ENCODE results near the gene KDM8.
A peak's percentile ranks its signal among the peaks of the same experiment; 100 is the strongest.

Gene KDM8

DNA sequence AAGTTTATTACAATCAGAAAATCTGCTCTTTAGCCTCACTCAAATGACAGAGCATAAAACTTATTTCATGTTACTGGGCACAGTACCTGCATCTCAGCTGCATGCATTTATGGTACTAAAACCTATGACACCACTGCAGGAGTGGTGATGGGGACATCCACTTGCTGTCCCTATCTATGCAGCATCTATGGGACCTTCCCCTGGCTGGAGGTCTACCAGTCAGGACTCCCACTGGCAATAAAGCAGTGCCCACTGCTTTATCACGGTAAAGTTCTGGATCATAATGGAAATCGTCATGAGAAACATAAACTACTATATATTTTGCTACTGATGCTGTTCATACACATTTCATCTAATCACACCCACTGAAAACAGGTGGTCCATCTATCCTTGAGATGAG is 39.1 kb downstream of the KDM8 start:
- peak overlapping the region; percentile 29 for H3K4me3 ChIP-seq (ENCODE audit: low read length)
- H2AFZ ChIP-seq (ENCODE audit: low read length), result no peak overlapping the region
- H3K9ac ChIP-seq (ENCODE audit: low read length), result peak overlapping the region; percentile 33; the same call in 1 of the 2 replicates
- H3K36me3 ChIP-seq (replicated peaks; ENCODE audit: insufficient read depth, low read length), result no peaks in the 10 kb centered on the region
- H3K4me2 ChIP-seq (ENCODE audit: low read depth, low read length), result peak overlapping the region; percentile 72
- H3K9me3 ChIP-seq (replicated peaks; ENCODE audit: insufficient read depth, low read length), result no peaks in the 10 kb centered on the region
- H4K20me1 ChIP-seq (ENCODE audit: insufficient read depth, low read length), result no peaks in the 10 kb centered on the region
- H3K27me3 ChIP-seq (replicated peaks; ENCODE audit: insufficient read depth, low read length), result no peaks in the 10 kb centered on the region
- no peaks in the 10 kb centered on the region for H3K79me2 ChIP-seq (ENCODE audit: low read length)
- peak overlapping the region; percentile 66 for H3K27ac ChIP-seq (ENCODE audit: low read length)
- TF ChIP-seq EZH2phosphoT487 (IDR thresholded peaks at IDR 0.05; ENCODE audit: low read length), result no peak
- TF ChIP-seq, protein P1, sequence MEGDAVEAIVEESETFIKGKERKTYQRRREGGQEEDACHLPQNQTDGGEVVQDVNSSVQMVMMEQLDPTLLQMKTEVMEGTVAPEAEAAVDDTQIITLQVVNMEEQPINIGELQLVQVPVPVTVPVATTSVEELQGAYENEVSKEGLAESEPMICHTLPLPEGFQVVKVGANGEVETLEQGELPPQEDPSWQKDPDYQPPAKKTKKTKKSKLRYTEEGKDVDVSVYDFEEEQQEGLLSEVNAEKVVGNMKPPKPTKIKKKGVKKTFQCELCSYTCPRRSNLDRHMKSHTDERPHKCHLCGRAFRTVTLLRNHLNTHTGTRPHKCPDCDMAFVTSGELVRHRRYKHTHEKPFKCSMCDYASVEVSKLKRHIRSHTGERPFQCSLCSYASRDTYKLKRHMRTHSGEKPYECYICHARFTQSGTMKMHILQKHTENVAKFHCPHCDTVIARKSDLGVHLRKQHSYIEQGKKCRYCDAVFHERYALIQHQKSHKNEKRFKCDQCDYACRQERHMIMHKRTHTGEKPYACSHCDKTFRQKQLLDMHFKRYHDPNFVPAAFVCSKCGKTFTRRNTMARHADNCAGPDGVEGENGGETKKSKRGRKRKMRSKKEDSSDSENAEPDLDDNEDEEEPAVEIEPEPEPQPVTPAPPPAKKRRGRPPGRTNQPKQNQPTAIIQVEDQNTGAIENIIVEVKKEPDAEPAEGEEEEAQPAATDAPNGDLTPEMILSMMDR (IDR thresholded peaks at IDR 0.05; ENCODE audit: low read length), result no peak
- TF ChIP-seq EZH2 (optimal IDR thresholded peaks at IDR 0.05; ENCODE audit: low read depth, low read length), result no peak
- H3F3A ChIP-seq (ENCODE audit: insufficient read depth, low read length), result peaks cover 12% of the 10 kb centered on the region; the same call in 1 of the 2 replicates
- DNase-seq, result no peak
- no peaks in the 10 kb centered on the region for H3K9me2 ChIP-seq (replicated peaks; ENCODE audit: insufficient read depth, low read length)
- peaks cover 5% of the 10 kb centered on the region; the same call in 1 of the 2 replicates for H3K4me1 ChIP-seq (ENCODE audit: low read length)

DNA sequence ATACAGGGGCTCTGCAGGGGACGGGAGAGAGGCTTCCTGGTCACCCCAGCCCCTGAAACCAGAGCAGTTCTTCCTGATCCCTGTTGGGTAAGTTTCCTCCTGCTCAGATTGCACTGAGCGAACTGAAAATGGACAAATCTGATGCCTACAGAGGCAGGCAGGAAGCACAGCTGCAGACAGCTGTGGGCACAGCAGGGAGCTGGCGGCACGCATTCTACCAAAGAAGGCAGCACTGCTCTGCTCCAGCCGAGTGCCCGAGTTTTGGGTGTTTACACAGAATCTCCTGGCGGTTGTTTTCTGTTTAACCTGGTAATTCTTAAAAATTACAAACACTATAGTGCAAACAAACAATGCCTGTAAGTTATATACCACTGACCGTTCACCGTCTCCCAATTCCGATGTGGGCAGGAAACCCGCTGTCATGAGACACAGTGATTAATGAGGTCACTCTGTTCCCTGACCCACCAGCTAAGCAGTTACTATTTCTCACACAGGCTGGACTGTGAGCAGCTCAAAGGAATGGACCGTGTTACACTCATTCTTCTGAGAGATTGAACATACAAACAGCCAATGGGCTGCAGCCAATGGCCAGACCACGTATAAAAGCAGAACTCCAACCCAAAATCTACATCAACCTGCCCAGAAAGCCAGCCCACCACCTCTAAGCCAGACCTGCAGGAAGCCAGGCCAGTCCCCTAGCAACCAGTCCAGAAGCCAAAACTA is 39.7 kb downstream of the KDM8 start:
- Histone ChIP-seq H3K9me2 (replicated peaks; ENCODE audit: insufficient read depth, low read length) (no peaks in the 10 kb centered on the region), H3K4me3 (ENCODE audit: low read length) (peak overlapping the region; percentile 29), H2AFZ (ENCODE audit: low read length) (peak overlapping the region; percentile 12; the same call in 1 of the 2 replicates), H3K27me3 (replicated peaks; ENCODE audit: insufficient read depth, low read length) (no peaks in the 10 kb centered on the region), H3K4me1 (ENCODE audit: low read length) (peaks cover 5% of the 10 kb centered on the region; the same call in 1 of the 2 replicates), H3K9ac (ENCODE audit: low read length) (peak overlapping the region; percentile 33; the same call in 1 of the 2 replicates), H3F3A (ENCODE audit: insufficient read depth, low read length) (peaks cover 12% of the 10 kb centered on the region; the same call in 1 of the 2 replicates), H3K4me2 (ENCODE audit: low read depth, low read length) (peak overlapping the region; percentile 72), H3K36me3 (replicated peaks; ENCODE audit: insufficient read depth, low read length) (no peaks in the 10 kb centered on the region), H3K79me2 (ENCODE audit: low read length) (no peaks in the 10 kb centered on the region), H3K27ac (ENCODE audit: low read length) (peak overlapping the region; percentile 66), H4K20me1 (ENCODE audit: insufficient read depth, low read length) (no peaks in the 10 kb centered on the region), H3K9me3 (replicated peaks; ENCODE audit: insufficient read depth, low read length) (no peaks in the 10 kb centered on the region)
- peak; percentile 59 for DNase-seq
- TF ChIP-seq EZH2phosphoT487 (IDR thresholded peaks at IDR 0.05; ENCODE audit: low read length), result no peak
- TF ChIP-seq EZH2 (optimal IDR thresholded peaks at IDR 0.05; ENCODE audit: low read depth, low read length), result no peak
- TF ChIP-seq, protein P1 (IDR thresholded peaks at IDR 0.05; ENCODE audit: low read length), result no peak

DNA sequence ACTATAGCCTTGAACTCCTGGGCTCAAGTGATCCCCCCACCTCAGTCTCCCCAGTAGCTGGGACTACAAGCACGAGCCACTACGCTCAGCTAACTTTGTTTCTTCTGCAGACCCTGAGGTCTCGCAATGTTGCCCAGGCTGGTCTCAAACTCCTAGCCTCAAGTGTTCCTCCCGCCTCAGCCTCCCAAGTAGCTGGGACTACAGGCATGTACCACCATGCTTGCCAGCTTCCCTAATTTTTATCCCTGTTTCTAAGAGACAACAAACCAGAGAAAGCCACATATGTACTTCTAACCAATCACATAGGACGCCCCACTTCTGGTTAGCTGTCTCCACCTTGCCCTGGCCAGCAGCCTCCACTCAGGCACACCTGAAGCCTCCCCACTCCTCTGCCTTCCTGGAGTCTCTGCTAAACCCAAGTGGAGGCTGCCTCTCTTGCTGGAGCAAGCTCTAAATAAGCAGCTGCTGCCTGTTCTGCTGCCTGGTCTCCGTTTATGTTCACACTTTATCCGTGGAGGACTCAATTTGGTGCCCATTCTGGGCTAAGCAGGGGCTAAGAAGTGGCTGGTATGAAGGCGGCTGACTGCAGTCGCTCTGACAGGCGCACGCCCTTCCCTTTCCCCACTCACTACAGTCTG is 40.5 kb downstream of the KDM8 start:
- TF ChIP-seq EZH2 (optimal IDR thresholded peaks at IDR 0.05; ENCODE audit: low read depth, low read length), result no peak
- TF ChIP-seq, protein P1 (IDR thresholded peaks at IDR 0.05; ENCODE audit: low read length), result no peak
- no peak for TF ChIP-seq EZH2phosphoT487 (IDR thresholded peaks at IDR 0.05; ENCODE audit: low read length)
- Histone ChIP-seq H3K4me2 (ENCODE audit: low read depth, low read length) (peak overlapping the region; percentile 72; the same call in 1 of the 2 replicates), H3F3A (ENCODE audit: insufficient read depth, low read length) (peaks cover 12% of the 10 kb centered on the region; the same call in 1 of the 2 replicates), H4K20me1 (ENCODE audit: insufficient read depth, low read length) (no peaks in the 10 kb centered on the region), H3K4me3 (ENCODE audit: low read length) (no peak overlapping the region; the same call in 1 of the 2 replicates), H3K27ac (ENCODE audit: low read length) (peak overlapping the region; percentile 66; the same call in 1 of the 2 replicates), H3K36me3 (replicated peaks; ENCODE audit: insufficient read depth, low read length) (no peaks in the 10 kb centered on the region), H3K9me3 (replicated peaks; ENCODE audit: insufficient read depth, low read length) (no peaks in the 10 kb centered on the region), H2AFZ (ENCODE audit: low read length) (no peak overlapping the region), H3K9me2 (replicated peaks; ENCODE audit: insufficient read depth, low read length) (no peaks in the 10 kb centered on the region), H3K9ac (ENCODE audit: low read length) (peak overlapping the region; percentile 33; the same call in 1 of the 2 replicates), H3K79me2 (ENCODE audit: low read length) (no peaks in the 10 kb centered on the region), H3K4me1 (ENCODE audit: low read length) (peaks cover 5% of the 10 kb centered on the region; the same call in 1 of the 2 replicates), H3K27me3 (replicated peaks; ENCODE audit: insufficient read depth, low read length) (no peaks in the 10 kb centered on the region)
- DNase-seq, result no peak
